HG03060 (cell line): ENCODE measurements around the gene HDAC9.

Source experiments
- ATAC-seq: cut with Tn5 transposase; IDR thresholded peaks from one replicate; pipeline ENCODE4 v1.9.1; 2021; ENCODE audit warnings: low read depth, moderate number of reproducible peaks; ENCODE audit not compliant: unreplicated experiment

The HDAC9 gene

GRCh38 chr7:18495412-18496340, at the start of gene HDAC9:
HDAC9 (plus strand) TSS chr7:18495749; CDS start chr7:18496303, 554 bp downstream.
- peak; percentile 93 for ATAC-seq

DNA sequence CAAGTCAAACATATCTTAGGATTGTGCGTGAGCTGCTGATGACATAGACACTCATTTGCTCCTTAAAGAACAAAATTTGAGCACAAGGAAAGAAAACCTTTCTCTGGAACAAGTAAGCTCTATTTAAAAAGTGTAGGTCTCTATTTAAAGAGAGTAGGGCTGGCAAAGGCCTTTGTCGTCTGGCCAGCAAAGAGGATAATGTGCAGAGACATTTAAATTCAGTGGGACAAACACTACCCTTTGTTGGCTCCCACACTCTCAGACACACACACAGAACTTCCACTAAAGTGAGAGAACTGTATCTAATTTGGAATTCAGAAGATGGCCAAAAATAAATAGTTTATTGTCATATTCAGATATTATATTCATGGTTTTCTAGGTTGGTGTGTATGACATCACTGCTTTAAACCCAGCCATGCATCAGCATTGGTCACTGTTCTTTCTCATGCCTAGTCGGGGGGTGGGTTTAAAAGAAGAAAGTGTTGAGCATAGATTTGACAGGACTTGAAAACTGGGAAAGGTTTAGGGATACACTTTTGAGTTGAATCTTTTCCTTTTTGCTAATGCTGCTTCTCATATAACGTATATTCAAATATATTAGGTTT, 49.5 kb upstream of the HDAC9 start:
- no peak for ATAC-seq

GRCh38 chr7:18450019-18450418, 45.5 kb upstream of the HDAC9 start:
- ATAC-seq = no peak

- no peak for ATAC-seq
Measured at GRCh38 chr7:18455606-18456005, 39.9 kb upstream of the HDAC9 start.

DNA sequence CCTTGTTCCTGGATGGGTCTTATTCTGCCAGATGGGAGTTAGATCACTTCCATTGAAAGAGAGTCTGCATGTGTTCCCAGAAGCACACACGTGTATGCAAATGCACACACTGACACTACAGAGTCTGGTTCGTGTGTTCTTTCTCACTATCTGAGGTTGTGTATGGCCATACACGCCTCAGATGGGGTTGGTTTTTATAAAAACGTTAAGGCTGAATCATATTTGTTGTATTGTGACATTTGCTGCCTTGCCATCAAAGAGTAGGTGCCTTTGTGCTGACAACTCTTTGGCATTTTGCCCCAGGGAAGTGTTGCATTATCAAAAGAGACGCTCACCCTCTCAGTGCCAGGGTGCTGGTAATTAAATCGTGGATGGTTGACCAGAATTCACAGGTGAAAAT, 37.7 kb upstream of the HDAC9 start:
- no peak for ATAC-seq

GRCh38 chr7:18458830-18459229, 36.7 kb upstream of the HDAC9 start:
- ATAC-seq = no peak

GRCh38 chr7:18459484-18460245, 35.9 kb upstream of the HDAC9 start:
- no peak for ATAC-seq

DNA sequence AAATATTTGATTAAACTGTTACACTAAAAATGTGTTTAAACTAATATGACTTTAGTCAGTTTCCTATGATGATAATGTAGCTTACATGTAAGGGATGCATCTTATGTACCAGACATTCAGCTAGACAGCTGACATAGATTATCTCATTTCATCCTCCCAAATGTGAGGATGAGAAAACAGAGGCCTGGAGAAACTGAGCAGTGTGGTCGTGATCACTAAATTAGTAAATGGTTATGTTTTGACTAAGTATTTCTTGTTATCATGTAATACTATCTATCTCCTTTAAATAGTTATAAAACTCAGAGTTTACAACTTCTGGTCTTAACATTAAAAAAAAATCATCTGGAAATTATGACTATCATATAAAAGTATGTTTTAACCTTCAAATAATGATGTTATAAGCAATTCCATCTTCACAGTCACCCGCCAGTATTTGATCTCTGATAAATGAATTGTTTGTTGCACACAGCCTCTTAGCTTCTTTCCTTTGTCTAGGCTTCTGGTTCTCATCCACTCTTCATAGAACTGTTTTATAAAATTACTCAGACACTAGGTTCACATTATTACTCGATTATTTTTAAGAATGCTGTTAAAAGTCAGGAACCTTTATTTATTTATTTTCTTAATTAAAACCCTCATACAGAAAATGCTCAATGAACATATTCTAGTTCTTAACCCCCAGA, 33.6 kb upstream of the HDAC9 start:
- ATAC-seq = no peak

DNA sequence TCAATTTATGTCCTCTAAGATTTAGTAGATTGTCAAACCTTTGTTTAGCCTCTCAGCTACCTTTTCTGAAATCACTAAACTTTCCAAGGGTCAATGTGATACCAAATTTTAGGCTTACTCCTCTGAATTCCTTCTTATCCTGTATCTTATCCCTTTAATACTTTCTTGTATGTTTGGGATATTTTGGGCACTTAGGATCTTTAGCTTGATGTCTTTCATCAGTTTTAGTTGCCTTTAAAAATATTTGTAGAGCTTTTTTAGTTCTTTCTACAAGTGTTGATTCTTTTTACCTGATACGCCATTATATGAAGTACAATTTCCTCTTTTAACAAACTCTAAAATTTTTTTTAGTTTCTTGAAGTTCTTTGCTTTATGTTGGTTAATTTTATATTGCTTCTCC, 30.7 kb upstream of the HDAC9 start:
- ATAC-seq = no peak

GRCh38 chr7:18467011-18467410, 28.5 kb upstream of the HDAC9 start:
- ATAC-seq = no peak

DNA sequence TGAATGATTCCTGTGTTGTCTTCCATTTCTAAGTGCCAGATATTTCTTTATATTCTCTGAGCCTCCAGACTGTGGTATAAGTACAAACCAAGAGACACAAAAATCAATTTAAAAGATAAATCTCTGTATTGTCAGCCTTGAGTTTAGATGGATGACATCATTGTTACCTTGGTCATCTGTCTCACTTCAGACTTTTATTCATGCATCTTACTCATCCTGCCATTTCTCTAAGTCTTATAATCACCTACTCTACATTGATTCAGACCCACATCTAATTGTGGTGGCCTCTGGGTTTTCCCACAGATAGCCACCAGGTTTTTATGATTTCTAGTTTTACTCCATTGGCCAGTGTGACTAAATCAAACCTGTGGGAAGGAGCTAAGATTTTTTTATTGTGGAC, 26.8 kb upstream of the HDAC9 start:
- ATAC-seq = no peak

DNA sequence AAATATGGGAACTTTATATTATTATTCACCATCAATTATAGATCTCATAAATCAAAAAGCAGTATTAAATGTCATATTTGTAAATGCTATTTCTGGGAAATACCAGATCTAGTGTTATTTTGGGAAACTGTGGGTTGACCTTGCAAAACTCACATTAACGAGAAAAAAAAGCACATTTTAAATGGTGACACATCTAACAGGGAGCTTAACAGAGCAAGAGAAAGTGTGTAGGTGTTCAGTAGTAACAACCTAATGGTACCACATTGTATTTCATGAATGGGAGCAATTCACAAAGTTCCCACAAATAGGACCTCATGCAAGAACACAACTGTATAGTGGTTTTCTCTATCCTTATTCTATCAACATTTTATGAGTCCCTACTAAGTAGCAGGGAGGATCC, 26.2 kb upstream of the HDAC9 start:
- no peak for ATAC-seq

DNA sequence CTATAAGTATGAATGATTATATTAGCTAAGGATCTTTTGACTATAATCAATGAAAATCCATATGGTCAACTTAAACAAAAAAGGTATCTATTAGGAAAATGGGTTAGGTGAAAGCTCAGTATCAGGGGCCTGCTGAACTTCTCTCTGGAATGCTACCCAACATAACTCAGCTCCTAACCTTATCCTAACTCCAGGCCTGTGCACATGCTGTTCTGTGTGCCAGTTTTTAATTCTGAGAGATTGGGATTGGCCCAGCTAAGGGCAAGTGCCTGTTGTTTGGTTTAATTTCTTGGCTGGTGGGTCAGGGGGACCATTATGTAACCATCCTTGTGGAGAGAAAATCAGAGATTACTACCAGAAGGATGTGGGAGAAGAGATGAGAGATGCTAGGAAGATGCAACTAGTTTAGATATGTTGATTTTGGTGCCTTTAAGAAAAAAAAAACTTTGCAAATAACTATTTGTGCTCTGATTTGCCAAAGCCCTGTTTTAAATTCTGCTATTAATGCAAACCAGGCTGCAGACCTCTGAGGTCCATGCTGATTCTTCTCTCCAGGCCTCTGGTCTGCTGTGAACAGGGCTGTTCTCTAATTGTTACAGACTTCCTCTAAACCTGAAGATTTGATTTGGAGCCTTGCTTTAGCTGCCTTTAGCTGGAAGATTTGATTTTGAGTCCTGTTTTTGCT, 23.9 kb upstream of the HDAC9 start:
- ATAC-seq = no peak

DNA sequence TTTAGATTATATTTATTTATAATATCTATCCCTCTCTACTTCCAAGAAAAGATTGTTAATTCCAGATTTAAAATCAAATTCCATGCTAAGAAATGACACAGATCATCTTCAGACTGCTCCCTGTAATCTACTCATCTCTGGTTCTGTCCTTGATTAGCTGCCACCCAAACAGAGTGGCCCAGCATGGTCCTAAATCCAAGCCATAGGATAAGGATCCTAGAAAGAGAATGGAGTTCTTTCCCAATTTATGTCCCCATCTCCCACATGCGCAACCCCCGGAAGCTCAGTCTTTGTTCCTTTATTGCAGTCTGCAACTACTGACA, 23.4 kb upstream of the HDAC9 start:
- no peak for ATAC-seq

GRCh38 chr7:18473119-18473518, 22.4 kb upstream of the HDAC9 start:
- no peak for ATAC-seq

DNA sequence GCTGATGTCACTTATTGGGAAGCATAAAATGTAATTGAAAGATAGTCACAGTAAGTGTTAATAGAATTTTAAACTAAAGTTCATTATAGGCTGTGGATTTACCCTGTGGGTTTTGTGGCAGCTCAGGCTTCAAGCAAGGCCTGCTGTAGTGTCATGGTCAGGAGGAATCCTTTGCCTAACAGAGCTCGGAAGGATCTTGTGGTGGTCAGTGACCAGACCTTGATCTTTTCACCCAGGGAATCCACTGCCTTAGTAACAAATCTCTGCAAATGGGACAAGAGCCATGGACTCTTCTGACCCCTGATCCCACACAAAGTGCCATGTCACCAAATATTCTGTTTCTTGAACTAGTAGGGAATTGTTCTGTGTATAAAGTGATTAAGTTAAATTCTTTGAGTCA, 20.6 kb upstream of the HDAC9 start:
- no peak for ATAC-seq

DNA sequence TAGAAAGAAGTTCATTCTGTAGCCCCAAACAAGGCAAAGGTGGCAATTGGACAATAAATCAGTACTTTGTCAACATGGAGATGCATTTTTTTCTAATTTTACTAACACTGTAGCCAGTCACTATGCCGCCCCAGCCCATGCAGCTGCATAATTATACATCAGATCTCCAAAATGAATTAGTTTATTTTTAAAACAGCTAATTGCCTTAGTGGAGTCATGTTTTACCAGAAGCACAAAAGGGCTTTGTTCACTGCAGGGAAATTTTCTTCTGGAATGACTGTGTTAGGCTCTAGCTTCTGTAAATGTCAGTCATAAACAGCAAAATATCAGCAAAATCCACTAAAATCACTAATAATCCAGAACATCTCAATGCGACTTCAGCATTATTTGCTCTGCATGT, 20.1 kb upstream of the HDAC9 start:
- ATAC-seq = no peak

GRCh38 chr7:18481776-18482175, 13.8 kb upstream of the HDAC9 start:
- ATAC-seq = no peak

DNA sequence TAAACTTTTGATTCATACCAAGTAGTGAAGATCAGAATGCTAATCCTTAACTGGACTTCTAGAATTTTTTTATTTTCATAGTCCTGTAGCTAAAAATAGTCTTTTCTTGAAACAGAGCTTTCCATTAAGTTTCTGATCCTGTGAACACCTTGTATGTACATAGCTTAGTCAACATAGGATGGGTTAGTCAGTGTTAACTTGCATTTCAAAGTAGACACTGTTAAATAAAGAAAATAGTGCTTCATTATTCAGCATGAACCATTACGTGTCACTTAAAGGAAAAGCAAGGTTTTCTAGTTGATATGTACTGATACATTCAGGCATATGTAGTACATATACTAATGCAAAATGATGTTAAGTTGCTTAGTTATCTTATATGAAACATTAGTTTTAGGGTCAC, 7.5 kb upstream of the HDAC9 start:
- ATAC-seq = no peak

GRCh38 chr7:18489624-18490023, 5.9 kb upstream of the HDAC9 start:
- ATAC-seq = no peak
